GM21528 (cell line): ENCODE results near the gene ESR2.
"Not testable (repeated sequence)": the region's sequence is repeated elsewhere in the genome, so short reads cannot be mapped to it uniquely, and the experiment has no call there.

Experiments used
- ATAC-seq: cut with Tn5 transposase; IDR thresholded peaks from one replicate; pipeline ENCODE4 v1.9.1; 2021; ENCODE audit warnings: mild to moderate bottlenecking, moderate library complexity; ENCODE audit not compliant: unreplicated experiment, low FRiP score

Gene ESR2

DNA sequence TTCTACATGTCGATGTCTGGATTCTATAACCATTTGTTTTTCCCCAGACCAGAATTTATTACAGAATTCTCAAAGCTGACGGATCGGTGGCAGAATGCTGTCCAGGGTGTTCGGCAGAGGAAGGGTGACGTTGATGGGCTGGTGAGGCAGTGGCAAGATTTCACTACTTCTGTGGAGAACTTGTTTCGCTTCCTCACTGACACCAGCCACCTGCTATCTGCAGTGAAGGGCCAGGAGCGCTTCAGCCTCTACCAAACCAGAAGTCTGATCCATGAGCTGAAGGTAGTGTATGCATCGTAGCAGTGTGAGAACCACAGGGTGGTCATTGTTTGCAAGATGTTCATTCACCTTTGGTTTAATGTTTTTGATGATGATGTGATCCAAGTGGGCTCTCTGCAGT, 124.0 kb downstream of the ESR2 start:
- no peak for ATAC-seq

DNA sequence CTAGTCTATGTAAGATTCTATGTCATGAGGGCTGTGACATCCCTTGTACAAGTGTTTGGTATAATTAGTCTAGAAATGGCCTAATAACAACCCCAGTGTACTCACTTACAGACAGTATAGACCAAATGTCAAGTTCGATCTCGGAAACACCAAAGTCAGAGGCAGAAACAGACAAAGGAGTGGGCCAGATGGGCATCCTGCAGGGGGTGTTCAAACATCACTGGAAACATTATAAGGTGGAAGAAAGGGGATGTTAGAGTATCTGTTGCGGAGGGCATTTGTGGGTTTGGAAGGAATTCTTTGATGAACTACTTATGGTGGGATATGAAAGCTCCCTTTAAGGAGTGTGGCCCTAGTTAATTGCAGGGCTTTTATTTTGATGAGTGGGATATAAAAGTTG, 134.6 kb downstream of the ESR2 start:
- ATAC-seq = no peak

DNA sequence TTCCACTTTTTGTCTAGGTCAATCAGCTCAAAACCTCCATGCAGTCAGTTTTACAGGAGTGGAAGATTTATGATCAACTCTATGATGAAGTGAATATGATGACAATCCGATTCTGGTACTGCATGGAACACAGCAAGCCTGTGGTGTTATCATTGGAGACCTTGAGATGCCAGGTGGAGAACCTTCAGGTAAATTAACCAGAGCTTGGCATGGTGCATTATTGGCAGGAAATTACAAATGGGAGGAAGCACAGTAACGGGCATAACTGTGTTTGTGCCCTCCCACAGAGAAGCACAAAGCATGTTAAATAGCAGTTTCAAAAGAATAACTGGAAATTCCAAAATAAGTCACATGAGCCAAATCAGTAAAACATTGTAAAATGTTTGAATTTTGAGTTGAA, 135.6 kb downstream of the ESR2 start:
- ATAC-seq = no peak

DNA sequence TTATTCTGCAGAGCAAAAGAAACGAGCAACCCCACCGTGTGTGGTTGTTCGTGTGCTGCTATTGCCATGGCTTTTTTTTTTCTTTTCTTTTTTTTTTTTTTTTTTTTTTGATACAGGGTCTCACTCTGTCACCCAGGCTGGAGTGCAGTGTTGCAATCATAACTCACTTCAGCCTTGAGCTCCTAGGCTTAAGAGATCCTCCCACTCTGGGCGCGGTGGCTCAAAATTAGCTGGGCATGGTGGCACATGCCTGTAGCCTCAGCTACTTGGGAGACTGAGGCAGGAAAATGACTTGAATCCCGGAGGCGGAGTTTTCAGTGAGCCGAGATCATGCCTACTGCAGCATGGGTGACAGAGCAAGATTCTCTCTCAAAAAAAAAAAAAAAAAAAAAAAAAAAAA, 144.2 kb downstream of the ESR2 start:
- no peak for ATAC-seq

DNA sequence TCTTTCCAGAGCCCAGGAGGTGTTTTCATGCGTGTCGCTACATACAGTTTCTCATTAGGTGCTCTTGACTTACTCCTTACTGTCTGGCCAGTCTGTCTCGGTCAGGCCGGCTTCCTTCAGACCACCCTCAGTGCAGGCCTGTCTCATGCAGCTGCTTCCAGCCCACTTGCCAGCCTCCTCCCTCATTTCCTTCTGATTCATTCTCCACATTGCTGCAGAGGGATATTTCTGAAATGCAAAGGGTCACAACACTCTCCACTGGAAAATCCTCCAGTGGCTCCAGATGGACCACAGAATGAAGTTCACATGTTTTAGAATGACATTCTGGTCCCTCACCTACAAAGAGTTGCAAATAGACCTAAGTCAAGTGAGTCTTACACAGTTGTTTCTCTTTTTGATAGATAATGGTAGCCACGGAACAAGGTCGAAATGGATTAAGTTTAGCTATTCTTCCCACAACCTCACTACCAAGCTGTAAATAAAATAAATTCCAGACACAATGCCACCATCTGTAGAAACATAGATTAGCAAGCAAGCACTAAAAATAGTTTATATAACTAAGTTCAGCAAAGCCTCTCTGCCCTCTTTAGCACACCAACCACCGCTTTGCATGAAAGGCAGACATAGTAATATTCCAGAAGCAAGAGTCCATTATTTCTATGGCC, 146.9 kb downstream of the ESR2 start:
- no peak for ATAC-seq

DNA sequence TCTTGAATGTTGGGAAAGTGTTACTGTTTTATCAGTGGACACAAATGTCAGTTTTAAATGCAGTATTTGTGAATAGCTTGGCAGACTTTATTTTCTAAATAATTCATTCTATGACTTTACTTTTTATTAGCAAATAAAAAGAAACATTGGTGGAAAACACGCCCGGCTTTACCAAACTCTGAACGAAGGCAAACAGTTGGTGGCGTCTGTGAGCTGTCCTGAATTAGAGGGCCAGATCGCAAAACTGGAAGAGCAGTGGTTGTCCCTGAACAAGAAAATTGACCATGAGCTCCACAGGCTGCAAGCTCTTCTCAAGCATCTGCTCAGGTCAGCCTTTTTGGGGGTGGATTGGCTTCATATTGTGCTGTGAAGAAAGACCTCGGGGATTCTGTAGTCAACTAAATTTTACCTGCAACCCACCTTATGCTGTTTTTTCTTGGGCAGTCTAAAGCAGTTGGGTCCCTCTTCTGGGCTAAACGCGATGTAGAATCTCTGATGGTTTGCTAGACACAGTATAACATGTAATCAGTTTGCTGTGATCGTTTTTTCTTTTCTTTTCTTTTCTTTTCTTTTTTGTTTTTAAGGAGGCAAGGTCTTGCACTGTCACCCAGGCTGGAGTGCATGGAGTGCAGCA, 156.4 kb downstream of the ESR2 start:
- ATAC-seq = no peak

DNA sequence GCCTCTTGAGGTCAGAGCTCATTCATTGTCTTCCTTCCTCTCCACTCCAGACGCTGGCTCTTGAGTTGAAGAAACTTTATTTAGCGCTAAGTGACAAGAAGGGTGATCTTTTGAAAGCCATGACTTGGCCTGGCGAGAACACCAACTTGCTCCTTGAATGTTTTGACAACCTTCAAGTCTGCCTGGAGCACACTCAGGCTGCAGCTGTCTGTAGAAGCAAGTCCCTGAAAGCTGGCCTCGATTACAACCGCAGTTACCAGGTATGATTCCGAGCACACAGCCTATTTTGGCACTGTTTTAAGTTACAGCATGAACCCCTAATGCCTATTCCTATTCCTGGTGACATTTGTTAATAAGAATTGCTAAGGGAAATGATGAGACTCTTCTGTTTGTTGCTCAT, 167.6 kb downstream of the ESR2 start:
- no peak for ATAC-seq

DNA sequence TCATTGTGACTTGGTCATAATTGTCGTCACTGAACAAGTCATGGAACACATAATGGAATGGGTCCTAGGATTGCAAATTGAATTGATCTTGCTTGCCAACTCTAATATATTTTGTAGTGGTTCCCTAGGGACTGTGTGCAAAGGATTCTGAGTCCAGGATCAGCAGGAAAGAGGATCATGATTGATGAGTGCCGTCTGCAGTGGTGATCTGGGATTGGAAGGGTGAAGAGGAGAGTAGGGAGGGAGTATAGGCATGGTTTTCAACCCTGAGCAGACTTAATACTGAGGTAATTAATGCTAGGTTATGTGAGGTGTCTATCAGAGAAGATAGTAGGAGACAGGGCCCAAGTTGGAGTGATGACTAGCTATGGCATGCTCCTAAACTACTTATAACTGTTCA, 168.9 kb downstream of the ESR2 start:
- ATAC-seq = no peak

DNA sequence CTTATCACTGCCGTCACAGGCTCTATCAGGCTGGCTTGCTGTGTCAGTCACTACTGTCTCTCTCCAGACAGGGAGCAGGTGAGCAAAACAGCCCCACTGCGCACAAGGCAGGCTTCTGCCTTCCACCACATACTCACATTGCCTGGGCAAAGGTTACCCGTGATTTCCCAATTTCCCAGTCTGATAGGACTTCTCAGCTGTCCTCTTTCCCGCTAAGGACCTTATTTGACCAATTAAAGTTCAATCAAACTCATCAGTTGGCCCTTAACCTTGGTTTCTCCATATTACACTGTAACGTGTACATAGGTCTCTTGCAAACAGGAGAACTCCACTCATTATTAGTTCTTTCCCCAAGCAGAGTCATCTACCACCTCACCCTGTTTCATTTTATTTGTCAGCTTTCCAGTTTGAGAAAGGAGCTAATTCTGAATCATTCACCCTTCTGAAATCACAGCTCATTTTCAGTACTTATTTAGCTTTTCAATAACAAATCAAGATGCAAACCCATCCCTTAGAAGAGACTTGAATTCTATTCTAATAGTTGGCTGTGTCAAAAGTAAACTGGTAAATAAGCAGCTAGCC, 170.8 kb downstream of the ESR2 start:
- no peak for ATAC-seq

DNA sequence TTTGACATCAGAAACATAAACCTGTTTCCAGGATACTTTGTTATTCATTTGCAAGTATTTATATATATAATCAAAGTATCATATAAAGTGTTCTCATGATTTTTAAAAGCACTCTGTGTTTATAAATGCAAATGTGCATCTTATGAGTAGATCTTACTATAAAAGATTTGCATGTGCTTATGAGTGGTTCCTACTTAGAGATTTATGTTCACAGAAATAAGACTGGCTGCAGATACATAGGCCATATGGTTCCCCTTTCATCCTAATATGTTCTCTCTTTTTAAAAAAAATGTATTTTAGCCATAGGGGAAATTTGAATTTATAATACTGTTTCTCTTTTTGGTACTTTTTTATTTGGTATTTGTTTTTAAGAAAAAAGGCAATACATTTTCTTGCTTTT, 174.2 kb downstream of the ESR2 start:
- no peak for ATAC-seq

DNA sequence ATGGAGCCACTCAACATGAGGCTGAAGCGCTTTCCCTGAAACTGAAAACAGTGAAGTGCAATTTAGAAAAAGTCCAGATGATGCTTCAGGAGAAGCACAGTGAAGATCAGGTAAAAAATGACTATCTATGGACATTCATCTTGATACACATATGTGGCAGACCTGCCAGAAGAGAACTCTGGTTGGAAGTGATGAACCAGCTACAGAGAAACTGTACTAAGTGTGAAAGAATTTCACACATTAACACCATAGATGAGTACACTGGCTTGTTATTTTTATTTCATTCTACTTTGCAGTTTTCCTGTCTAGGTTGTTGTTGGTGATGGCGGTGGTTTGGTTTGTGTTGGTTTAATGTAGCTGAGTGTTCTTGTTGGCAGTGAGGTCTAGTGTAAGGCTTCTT, 174.7 kb downstream of the ESR2 start:
- ATAC-seq = no peak

DNA sequence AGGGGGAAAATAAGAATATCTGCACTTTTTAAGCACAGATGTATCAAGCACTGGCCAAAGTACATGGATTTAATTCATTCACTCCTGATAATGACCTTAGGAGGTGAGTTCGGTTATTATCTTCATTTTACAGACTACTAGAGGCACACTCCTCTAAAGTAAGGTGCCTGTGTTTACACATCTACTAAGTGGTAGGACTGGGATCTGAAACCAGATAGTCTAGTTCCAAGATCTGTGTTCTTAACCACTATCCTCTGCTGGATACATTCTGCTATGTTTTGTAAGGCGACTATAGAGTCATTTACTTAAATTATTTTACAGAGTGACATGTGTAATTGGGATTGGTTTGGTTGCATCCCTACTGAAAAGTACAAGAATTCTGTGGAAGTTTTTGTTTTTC, 175.3 kb downstream of the ESR2 start:
- ATAC-seq = no peak

DNA sequence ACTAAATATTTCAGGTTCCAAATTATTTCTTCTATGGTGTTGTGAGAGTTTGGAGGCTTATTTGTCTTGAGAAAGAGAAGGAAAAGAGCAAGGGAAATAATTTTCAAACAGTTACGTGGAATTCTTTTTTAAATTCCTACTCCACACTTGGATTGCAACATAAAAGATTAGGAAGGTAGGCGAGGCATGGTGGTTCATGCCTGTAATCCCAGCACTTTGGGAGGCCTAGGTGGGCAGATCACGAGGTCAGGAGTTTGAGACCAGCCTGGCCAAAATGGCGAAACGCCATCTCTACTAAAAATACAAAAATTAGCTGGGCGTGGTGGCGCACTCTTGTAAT, 175.8 kb downstream of the ESR2 start:
- not testable (repeated sequence) for ATAC-seq

DNA sequence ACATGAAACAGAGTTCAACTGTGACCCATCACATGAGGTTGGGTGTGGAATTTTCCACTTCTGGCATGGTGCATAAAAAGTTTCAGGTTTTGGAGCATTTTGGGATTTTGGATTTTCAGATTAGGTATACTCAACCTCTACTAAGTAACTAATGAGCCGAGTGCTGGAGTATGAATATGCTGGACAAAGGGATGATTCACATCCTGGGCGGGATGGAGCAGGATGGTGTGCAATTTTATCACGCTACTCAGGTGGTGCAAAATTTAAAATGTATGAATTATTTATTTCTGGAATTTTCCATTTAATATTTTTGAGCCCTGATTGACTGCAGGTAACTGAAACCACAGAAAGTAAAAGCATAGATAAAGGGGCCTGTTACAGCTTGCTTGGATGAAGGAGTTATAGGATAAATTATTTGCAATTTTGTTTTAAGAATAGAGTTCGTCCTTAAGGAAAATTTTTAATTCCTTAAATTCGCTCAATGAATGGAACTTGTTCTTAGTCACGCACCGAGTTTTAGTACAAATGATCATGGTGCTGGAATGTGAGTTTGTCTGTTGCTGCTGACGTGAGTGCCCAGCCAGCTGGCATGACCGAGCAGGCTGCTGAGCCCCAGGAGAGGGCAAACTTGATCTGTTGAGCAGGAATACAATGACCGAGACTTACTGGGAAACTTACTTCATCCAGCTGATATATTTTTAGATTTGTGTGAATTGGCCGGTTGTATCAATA, 176.3 kb downstream of the ESR2 start:
- ATAC-seq = no peak

DNA sequence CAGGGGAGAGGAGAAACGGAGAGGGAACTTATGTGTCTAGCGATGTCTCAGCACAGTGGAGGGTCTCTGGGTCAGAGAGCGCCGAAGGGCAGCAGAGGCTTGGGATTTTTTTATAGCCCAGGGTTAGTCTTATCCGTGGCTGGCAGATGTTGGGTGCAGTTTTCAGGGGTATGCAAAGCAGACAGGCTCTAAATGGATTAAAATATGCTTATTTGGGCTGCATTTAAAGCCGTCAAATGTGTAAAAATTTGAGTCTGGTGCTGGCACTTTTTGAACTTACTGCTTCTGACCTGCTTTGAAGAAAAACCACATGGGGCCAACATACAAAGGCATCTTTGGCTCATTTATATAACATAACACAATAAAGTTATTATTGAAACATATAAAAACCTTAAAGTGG, 178.8 kb downstream of the ESR2 start:
- no peak for ATAC-seq

DNA sequence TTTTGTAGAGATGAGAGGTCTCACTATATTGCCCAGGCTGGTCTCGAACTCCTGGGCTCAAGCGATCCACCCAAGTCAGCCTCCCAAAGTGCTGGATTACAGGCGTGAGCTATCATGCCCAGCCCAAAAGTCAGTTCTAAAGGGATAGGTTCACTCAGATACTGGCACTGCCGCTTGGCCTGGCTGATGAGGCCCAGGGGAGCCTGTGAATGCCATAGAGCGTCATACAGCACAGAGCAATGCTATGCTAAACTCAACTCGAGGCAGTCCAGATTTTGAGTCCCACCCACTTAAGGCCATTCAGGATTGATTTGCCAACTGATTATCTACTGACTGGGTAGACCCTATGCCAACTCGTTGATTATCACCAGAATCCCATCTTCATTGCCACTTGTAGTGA, 179.4 kb downstream of the ESR2 start:
- no peak for ATAC-seq

DNA sequence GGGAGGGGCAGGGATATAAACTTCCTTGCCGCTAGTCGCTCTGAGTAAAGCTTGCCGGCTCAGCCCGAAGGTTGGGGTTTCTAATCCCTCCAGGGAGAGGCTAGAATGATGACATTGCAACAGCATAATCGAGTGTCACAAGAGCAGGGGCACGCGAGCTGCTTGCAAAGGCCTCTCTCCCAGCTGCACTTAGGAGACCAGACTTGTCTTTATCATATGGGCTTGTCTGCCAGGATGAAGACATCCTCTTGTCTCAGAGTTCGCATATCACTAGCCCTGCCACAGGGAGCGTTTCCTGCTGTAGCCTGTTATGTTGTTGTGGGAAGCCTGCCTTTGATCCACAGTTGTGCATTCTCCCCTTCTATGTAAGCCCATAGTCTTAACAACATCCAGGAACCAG, 180.0 kb downstream of the ESR2 start:
- ATAC-seq = no peak

DNA sequence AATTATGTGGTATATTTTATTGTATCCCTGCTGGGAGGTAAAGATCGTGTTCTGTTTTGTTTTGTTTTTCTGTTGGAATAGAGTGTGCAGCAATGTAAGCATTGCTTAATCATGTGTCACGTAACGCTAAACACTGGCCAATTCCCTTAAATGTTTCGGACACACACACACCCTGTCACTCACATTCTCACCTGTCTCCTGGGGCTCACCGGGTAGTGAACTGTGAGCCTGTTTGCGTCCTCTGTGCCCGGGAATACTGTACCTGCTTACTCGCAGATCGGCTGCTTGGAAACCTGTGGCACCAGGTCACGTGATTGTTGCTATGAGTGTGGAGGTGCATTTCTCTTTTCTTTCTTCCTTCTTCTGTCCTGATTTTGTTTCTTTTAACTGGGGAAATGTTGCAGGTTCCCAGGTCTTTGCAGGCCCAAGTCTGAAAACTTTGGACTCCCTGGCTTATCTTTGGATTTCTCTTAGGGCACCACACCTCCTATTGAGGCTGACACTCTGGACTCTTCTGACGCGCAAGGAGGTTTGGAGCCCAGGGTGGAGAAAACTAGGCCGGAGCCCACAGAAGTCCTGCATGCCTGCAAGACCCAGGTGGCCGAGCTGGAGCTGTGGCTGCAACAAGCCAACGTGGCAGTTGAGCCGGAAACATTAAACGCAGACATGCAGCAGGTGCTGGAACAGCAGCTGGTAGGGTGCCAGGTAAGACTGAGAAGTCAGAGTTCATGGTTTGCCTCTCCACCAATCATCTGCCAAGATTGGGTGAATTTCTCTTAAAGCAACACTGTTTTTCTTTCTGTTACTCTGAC, 181.1 kb downstream of the ESR2 start:
- ATAC-seq = no peak

DNA sequence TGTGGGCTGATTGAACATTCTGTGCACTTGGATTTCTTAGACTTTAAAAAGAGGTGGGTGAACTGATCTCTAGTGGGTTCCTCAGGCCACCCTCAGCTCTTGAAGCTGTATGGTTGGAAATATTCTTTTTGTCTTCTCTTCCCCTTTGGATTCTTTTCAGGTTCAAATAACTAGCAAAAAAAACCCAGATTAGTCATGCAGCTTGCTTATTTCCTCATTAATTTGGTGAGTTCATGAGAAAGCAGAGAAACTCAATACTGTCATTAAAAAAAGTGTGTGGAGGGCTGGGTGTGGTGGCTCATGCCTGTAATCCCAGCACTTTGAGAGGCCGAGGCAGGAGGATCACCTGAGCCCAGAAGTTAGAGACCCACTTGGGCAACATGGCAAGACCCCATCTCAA, 183.4 kb downstream of the ESR2 start:
- ATAC-seq = no peak

DNA sequence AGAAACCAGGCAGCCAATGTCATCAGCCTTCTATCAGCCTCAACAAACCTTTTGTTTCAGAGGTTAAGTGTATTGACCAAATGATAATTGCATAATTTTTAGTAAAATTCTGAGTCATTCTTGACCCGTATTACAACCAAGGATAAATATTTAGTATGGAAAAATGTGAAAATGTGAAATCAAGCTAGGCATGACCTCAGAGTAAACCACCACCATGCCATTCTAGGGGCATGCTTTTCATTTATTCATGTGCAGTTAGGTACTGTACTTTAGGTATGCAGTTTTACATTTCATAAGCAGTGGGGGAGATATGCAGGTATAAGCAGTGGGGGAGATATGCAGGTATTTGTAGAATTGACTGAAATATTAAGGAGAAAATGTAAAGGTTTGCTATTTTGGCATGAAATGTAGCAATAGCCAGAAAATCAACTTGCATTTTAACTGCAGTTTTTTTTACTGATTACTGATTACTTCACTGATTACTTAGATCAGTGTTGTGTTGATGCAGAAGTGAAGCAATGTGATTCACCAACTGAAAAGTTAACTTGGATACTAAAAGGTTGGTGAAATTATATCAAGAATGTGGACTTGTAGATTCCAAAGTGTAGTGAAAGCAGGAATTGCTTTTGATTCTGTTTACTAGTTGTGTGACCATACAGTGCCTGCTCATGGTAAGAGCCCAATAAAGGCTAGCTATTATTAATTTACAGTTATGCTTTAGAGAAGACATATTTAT, 184.2 kb downstream of the ESR2 start:
- ATAC-seq = no peak
